Mucosa of stomach (tissue), 1 donor: ENCODE results near the gene ALKBH4.

Source experiments
- H3K27me3 ChIP-seq: one replicate; pipeline ENCODE4 v1.7.0; 2013; ENCODE audit warnings: mild to moderate bottlenecking, low read length; ENCODE audit not compliant: control insufficient read depth, insufficient read depth
- H3K36me3 ChIP-seq: one replicate; pipeline ENCODE4 v1.7.0; 2013; ENCODE audit warnings: low read length; ENCODE audit not compliant: control insufficient read depth, insufficient read depth
- H3K4me1 ChIP-seq: one replicate; pipeline ENCODE4 v1.7.0; 2013; ENCODE audit warnings: mild to moderate bottlenecking, low read length; ENCODE audit not compliant: control insufficient read depth, insufficient read depth
- H3K4me3 ChIP-seq: one replicate; pipeline ENCODE4 v1.7.0; 2013; ENCODE audit warnings: low read length
- H3K9ac ChIP-seq: one replicate; pipeline ENCODE4 v1.7.0; 2013; ENCODE audit warnings: mild to moderate bottlenecking, low read length, moderate library complexity
- H3K9me3 ChIP-seq: one replicate; pipeline ENCODE4 v1.7.0; 2013; ENCODE audit warnings: mild to moderate bottlenecking, low read length, moderate library complexity; ENCODE audit not compliant: control insufficient read depth
- donor health status: Pancreatic carcinoma.

Gene ALKBH4

GRCh38 chr7:102445674-102446071 is 19.0 kb downstream of the ALKBH4 start:
- H3K36me3 ChIP-seq = no peaks in the 10 kb centered on the region
- H3K4me1 ChIP-seq = no peaks in the 10 kb centered on the region
- no peak overlapping the region for H3K4me3 ChIP-seq
- H3K9me3 ChIP-seq = no peaks in the 10 kb centered on the region
- H3K27me3 ChIP-seq = no peaks in the 10 kb centered on the region
- H3K9ac ChIP-seq = no peak overlapping the region

DNA sequence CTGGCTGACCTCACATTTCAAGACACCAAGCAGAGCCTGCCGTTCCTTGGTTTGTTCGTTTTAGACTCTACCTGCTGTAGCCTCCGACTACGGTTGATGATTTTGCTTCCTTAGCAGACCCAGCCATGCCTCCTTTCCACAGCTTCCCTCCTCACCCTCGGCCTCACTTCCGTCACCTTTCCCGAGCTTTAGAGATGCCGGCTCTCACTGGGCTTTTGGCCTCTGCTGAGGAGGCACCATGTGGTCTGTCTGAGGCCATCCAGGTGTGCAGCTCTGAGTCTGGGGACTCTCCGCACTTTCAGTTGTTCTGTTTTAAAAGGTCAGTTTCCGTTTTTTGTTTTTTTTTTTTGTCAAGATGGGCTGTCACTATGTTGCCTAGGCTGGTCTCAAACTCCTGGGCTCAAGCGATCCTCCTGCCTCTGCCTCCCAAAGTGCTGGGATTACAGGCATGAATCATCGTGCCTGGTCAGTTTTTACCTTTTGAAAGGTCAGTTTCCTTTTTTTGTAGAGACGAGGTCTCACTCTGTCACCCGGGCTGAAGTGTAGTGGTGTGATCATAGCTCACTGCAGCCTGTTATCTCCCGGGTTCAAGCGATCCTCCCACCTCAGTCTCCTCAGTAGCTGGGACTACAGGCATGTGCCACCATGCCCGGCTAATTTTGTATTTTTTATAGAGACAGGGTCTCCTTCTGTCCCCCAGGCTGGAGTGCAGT is 19.5 kb downstream of the ALKBH4 start:
- no peak overlapping the region for H3K9ac ChIP-seq
- H3K36me3 ChIP-seq = no peaks in the 10 kb centered on the region
- H3K4me1 ChIP-seq = no peaks in the 10 kb centered on the region
- no peaks in the 10 kb centered on the region for H3K27me3 ChIP-seq
- no peaks in the 10 kb centered on the region for H3K9me3 ChIP-seq
- no peak overlapping the region for H3K4me3 ChIP-seq

DNA sequence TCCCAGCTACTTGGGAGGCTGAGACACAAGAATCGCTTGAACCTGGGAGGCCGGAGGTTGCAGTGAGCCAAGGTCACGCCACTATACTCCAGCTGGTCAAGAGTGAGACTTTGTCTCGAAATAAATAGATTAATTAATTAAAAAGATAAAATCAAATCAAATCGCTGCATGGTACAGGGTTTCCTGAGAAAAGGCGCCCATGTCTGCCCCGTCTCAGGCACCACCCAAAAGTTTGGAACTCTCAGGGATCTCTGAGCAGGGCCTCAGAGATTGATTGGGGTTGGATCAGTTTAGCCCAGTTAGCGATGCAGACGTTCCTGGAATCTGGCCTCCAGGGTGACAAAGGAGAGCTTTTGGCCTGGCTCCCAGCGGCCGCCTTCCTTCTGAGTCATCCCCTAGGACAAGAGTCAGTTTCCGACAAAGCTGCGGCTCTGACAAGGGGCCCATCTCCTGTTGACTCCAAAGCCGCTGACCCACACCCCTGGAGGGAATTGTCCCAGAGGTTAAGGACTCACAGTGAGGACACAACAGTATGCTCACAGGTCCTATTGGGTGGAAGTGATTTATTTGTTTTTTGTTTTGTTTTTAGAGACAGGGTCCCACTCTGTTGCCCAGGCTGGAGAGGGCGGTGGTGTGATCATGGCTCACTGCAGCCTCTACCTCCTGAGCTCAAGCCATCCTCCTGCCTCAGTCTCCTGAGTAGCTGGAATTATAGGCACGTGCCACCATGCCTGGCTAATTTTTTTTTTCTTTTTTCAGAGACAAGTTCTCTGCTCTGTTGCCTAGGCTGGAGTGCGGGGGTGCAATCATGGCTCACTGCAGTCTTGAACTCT is 24.5 kb downstream of the ALKBH4 start:
- Histone ChIP-seq H3K4me3 (no peak overlapping the region), H3K9ac (no peak overlapping the region), H3K4me1 (no peaks in the 10 kb centered on the region), H3K9me3 (no peaks in the 10 kb centered on the region), H3K27me3 (no peaks in the 10 kb centered on the region), H3K36me3 (no peaks in the 10 kb centered on the region)

GRCh38 chr7:102436118-102436517 is 28.5 kb downstream of the ALKBH4 start:
- Histone ChIP-seq H3K36me3 (no peaks in the 10 kb centered on the region), H3K27me3 (peaks cover 10% of the 10 kb centered on the region), H3K4me3 (no peak overlapping the region), H3K9ac (no peak overlapping the region), H3K9me3 (no peaks in the 10 kb centered on the region), H3K4me1 (peaks cover 4% of the 10 kb centered on the region)

GRCh38 chr7:102434039-102434486 is 30.6 kb downstream of the ALKBH4 start:
- no peaks in the 10 kb centered on the region for H3K36me3 ChIP-seq
- H3K4me3 ChIP-seq = peak overlapping the region; percentile 25
- H3K4me1 ChIP-seq = peaks cover 4% of the 10 kb centered on the region
- peak overlapping the region; percentile 61 for H3K9ac ChIP-seq
- no peaks in the 10 kb centered on the region for H3K9me3 ChIP-seq
- peaks cover 10% of the 10 kb centered on the region for H3K27me3 ChIP-seq

- H3K4me3 ChIP-seq = peak within 1 kb of the TSS; percentile 25
- H3K9ac ChIP-seq = peak within 1 kb of the TSS; percentile 61
- H3K9me3 ChIP-seq = no peaks in the 10 kb centered on the region
- H3K4me1 ChIP-seq = peaks cover 4% of the 10 kb centered on the region
- H3K27me3 ChIP-seq = peaks cover 10% of the 10 kb centered on the region
- H3K36me3 ChIP-seq = no peaks in the 10 kb centered on the region
Observed at GRCh38 chr7:102433219-102434038, 31.2 kb downstream of the ALKBH4 start, which contains the start of gene ORAI2. Gene ORAI2 (plus strand): TSS chr7:102433575. CDS start chr7:102438957, 5,382 bp downstream.

GRCh38 chr7:102432442-102433218 is 32.0 kb downstream of the ALKBH4 start:
- Histone ChIP-seq H3K9ac (peak overlapping the region; percentile 43), H3K36me3 (no peaks in the 10 kb centered on the region), H3K27me3 (peaks cover 10% of the 10 kb centered on the region), H3K4me3 (no peak overlapping the region), H3K9me3 (no peaks in the 10 kb centered on the region), H3K4me1 (peaks cover 4% of the 10 kb centered on the region)

DNA sequence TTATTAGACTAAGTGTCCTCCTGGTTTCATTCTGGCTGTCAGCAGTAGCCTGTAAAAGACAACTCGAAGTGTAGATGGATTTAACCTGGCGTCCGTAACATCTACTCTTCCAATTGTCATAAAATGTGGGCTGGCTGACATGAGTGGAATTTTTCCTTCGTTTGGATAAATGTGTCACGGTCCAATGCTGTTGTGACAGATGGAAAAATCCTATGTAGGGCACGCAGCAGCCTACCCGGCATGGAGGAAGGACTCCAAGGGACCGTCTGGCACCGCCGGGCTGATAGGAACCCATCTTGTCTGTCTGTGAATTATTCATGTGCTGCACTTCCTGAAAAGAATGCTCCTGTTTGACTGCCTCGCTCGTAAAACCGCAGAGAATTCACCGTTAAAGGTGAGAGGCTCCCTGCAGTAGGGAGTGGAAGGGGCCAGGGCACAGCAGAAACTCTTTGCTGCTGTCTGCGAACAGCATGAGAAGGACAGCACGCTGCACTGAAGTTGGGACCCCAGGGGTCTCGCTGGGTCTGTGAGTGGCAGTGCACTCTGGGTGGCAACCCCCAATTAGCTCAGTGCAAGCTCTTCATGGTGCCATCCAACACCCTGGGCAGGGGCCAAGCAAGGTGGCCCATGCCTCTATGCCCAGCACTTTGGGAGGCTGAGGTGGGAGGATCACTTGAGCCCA is 32.9 kb downstream of the ALKBH4 start:
- H3K4me1 ChIP-seq = peaks cover 4% of the 10 kb centered on the region
- H3K9ac ChIP-seq = no peak overlapping the region
- no peaks in the 10 kb centered on the region for H3K36me3 ChIP-seq
- H3K4me3 ChIP-seq = no peak overlapping the region
- peaks cover 10% of the 10 kb centered on the region for H3K27me3 ChIP-seq
- H3K9me3 ChIP-seq = no peaks in the 10 kb centered on the region

DNA sequence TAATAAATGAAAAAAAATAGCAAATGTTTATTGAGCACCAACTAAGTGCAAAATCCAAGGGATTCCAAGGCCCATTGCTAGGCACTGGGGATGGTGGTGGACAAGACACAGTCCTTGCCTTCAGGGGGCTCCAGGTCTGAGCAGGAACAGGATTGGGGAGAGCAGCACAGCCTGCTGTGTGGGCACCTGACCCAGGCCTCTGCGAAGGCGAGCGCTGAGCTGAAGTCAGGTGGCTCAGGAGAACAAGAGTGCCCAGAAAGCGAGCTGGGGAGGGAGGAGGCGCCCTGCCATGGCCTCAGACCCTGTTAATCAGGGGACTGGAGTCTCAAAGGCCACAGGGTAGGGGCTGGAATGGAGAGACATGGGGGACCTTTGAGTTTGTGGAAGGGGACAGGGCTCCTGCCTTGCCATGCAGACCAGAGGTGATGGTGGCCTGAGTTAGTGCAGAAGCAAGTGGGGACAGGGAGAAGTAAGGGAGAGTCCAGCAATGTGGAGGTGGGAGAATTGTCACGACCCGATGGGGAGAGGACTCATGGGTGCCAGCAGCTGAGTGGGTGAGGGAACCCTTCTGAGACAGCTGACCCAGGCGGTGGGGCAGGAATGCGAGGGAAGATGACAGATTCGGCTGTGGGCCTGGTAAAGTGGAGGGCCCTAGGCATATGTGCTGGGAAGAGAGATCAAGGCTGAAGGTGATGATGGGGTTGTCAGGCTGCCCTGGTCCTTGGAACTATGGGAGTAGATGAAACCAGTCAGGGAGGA is 35.3 kb downstream of the ALKBH4 start:
- H3K36me3 ChIP-seq = no peaks in the 10 kb centered on the region
- peaks cover 4% of the 10 kb centered on the region for H3K4me1 ChIP-seq
- no peaks in the 10 kb centered on the region for H3K9me3 ChIP-seq
- H3K9ac ChIP-seq = no peak overlapping the region
- H3K4me3 ChIP-seq = no peak overlapping the region
- H3K27me3 ChIP-seq = peaks cover 7% of the 10 kb centered on the region

GRCh38 chr7:102427019-102427405 is 37.7 kb downstream of the ALKBH4 start:
- no peaks in the 10 kb centered on the region for H3K4me1 ChIP-seq
- no peak overlapping the region for H3K9ac ChIP-seq
- H3K9me3 ChIP-seq = no peaks in the 10 kb centered on the region
- H3K27me3 ChIP-seq = no peaks in the 10 kb centered on the region
- H3K36me3 ChIP-seq = no peaks in the 10 kb centered on the region
- H3K4me3 ChIP-seq = no peak overlapping the region
